Renal pelvis (tissue), 3 donors: ENCODE measurements around the gene UTP14A. TPM values are rescaled to one million over a fixed set of nuclear protein-coding genes. Genes with fewer than 3 reads are reported as not detected.

Experiments
- polyA plus RNA-seq, 3 donors: library from polyadenylated mRNA; unstranded; fragments of 120-200 nt; gene quantifications; one replicate each; pipeline ENCODE4 v1.2.1, GENCODE V29; 2013; ENCODE audit not compliant: insufficient read length in 3 of 3

Gene UTP14A
- polyA plus RNA-seq, 3 donors, result 25.5 to 27.0 (median 26.9) TPM

Other genes starting within 250 kb of the UTP14A start
- gene XPNPEP2, start 167.2 kb upstream of the UTP14A start, polyA plus RNA-seq, result 10 to 100 TPM; 87.7 to 93.0 (median 88.7) TPM
- 1 to 10 TPM; 1.7 to 2.5 (median 1.8) TPM for gene SASH3, start 126.2 kb upstream of the UTP14A start, polyA plus RNA-seq
- 10 to 100 TPM; 46.4 to 51.0 (median 47.7) TPM for gene ZDHHC9, start 62.3 kb upstream of the UTP14A start, polyA plus RNA-seq
- 10 to 100 TPM; 18.6 to 21.0 (median 18.6) TPM for gene BCORL1, start 76.5 kb downstream of the UTP14A start, polyA plus RNA-seq
- gene ELF4, start 204.3 kb downstream of the UTP14A start, polyA plus RNA-seq, result 10 to 100 TPM; 11.8 to 12.5 (median 12.2) TPM